ENCODE data around the gene ENG.
"Not testable (repeated sequence)": the region's sequence is repeated elsewhere in the genome, so short reads cannot be mapped to it uniquely, and the experiment has no call there.

The ENG gene

GRCh38 chr9:127844821-127845359, 9.6 kb downstream of the ENG start:
- peak; percentile 32 for DNase-seq (ENCODE audit: low read depth)
- H3K4me3 ChIP-seq (ENCODE audit: control insufficient read depth, low read depth, low read length), result no peak overlapping the region
- no peak for TF ChIP-seq CTCF (conservative IDR thresholded peaks at IDR 0.05; ENCODE audit: control insufficient read depth, insufficient read depth, low read depth, low read length)

- DNase-seq (ENCODE audit: low read depth), result no peak
- H3K4me3 ChIP-seq (ENCODE audit: control insufficient read depth, low read depth, low read length), result no peak overlapping the region
- TF ChIP-seq CTCF (conservative IDR thresholded peaks at IDR 0.05; ENCODE audit: control insufficient read depth, insufficient read depth, low read depth, low read length), result no peak
Measured at GRCh38 chr9:127841087-127841835, 13.2 kb downstream of the ENG start.

GRCh38 chr9:127838375-127839078, 15.9 kb downstream of the ENG start:
- no peak for TF ChIP-seq CTCF (conservative IDR thresholded peaks at IDR 0.05; ENCODE audit: control insufficient read depth, insufficient read depth, low read depth, low read length)
- DNase-seq (ENCODE audit: low read depth), result peak; percentile 98
- peak overlapping the region; percentile 2 for H3K4me3 ChIP-seq (ENCODE audit: control insufficient read depth, low read depth, low read length)

GRCh38 chr9:127837346-127837745, 17.1 kb downstream of the ENG start:
- H3K4me3 ChIP-seq (ENCODE audit: control insufficient read depth, low read depth, low read length), result no peak overlapping the region
- DNase-seq (ENCODE audit: low read depth), result peak; percentile 54
- no peak for TF ChIP-seq CTCF (conservative IDR thresholded peaks at IDR 0.05; ENCODE audit: control insufficient read depth, insufficient read depth, low read depth, low read length)

- not testable (repeated sequence) for H3K4me3 ChIP-seq (ENCODE audit: control insufficient read depth, low read depth, low read length); DNase-seq (ENCODE audit: low read depth)
Measured at GRCh38 chr9:127836561-127836960, 17.9 kb downstream of the ENG start.

- peak; percentile 53 for DNase-seq (ENCODE audit: low read depth)
Measured at GRCh38 chr9:127835991-127836516, 18.4 kb downstream of the ENG start.

More at GRCh38 chr9:127835991-127836516, 18.4 kb downstream of the ENG start:
- no peak overlapping the region for H3K4me3 ChIP-seq (ENCODE audit: control insufficient read depth, low read depth, low read length)
- TF ChIP-seq CTCF (conservative IDR thresholded peaks at IDR 0.05; ENCODE audit: control insufficient read depth, insufficient read depth, low read depth, low read length), result no peak

All from fibroblast of mammary gland (primary cell).